Loucy (cell line): ENCODE results near the gene GCSH.

Source experiments
- EZH2phosphoT487 ChIP-seq: fragments of 200-600 bp; IDR thresholded peaks from 2 replicates; pipeline ENCODE4 v1.6.1; 2018; ENCODE audit warnings: antibody characterized with exemption, mild to moderate bottlenecking, moderate library complexity, borderline replicate concordance
- TF ChIP-seq, protein P1 (sequence below): fragments of 200-600 bp; sonication (generic); conservative IDR thresholded peaks from 2 replicates; pipeline ENCODE4 v1.5.1; 2014; ENCODE audit warnings: mild to moderate bottlenecking, antibody characterized with exemption, low read length

DNA sequence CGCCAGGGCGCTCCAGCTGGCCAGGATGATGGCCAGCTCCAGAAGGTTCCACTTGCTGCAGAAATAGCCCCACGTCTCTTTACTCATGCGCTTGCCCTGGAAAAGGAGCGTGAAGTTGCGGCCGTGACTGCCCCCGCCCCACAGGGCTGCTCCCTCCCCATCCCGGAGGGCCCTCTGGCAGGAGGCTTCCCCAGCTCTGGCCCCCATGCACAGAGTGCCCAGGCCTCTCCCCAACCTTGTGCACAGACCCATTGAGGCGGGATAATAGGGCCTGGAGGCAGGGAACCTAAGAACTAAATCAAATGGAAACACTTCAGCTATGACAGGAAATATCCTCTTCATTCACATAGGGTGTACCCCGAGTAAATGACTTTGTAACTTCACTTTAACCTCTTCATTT lies 21.2 kb upstream of the GCSH start:
- TF ChIP-seq, protein P1, sequence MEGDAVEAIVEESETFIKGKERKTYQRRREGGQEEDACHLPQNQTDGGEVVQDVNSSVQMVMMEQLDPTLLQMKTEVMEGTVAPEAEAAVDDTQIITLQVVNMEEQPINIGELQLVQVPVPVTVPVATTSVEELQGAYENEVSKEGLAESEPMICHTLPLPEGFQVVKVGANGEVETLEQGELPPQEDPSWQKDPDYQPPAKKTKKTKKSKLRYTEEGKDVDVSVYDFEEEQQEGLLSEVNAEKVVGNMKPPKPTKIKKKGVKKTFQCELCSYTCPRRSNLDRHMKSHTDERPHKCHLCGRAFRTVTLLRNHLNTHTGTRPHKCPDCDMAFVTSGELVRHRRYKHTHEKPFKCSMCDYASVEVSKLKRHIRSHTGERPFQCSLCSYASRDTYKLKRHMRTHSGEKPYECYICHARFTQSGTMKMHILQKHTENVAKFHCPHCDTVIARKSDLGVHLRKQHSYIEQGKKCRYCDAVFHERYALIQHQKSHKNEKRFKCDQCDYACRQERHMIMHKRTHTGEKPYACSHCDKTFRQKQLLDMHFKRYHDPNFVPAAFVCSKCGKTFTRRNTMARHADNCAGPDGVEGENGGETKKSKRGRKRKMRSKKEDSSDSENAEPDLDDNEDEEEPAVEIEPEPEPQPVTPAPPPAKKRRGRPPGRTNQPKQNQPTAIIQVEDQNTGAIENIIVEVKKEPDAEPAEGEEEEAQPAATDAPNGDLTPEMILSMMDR: no peak
- TF ChIP-seq EZH2phosphoT487: no peak
